Adipocyte (in vitro differentiated cells): ENCODE results near the gene CLDN7.
A peak's percentile ranks its signal among the peaks of the same experiment; 100 is the strongest.

ENCODE experiments used
- DNase-seq: peaks from one replicate; pipeline ENCODE4 v3.0.0-alpha.2; 2015; ENCODE audit warnings: low read depth
- H3K27me3 ChIP-seq: replicated peaks from 2 replicates; pipeline ENCODE4 v1.7.0; 2013; ENCODE audit warnings: mild to moderate bottlenecking, low read length, moderate library complexity; ENCODE audit not compliant: control insufficient read depth, insufficient read depth
- H3K36me3 ChIP-seq: 2 replicates; pipeline ENCODE4 v1.7.0; 2013; ENCODE audit warnings: low read length, mild to moderate bottlenecking, moderate library complexity; ENCODE audit not compliant: control insufficient read depth, insufficient read depth, severe bottlenecking
- H3K4me1 ChIP-seq: 2 replicates; pipeline ENCODE4 v1.7.0; 2013; ENCODE audit warnings: mild to moderate bottlenecking, low read length, moderate library complexity; ENCODE audit not compliant: control insufficient read depth, insufficient read depth
- H3K4me3 ChIP-seq: 2 replicates; pipeline ENCODE4 v1.7.0; 2013; ENCODE audit warnings: mild to moderate bottlenecking, low read length, moderate library complexity
- H3K9ac ChIP-seq: 2 replicates; pipeline ENCODE4 v1.7.0; 2013; ENCODE audit warnings: mild to moderate bottlenecking, low read length, moderate library complexity
- H3K9me3 ChIP-seq: 2 replicates; pipeline ENCODE4 v1.7.0; 2013; ENCODE audit warnings: mild to moderate bottlenecking, low read length, moderate library complexity; ENCODE audit not compliant: control insufficient read depth

Gene CLDN7

GRCh38 chr17:7294614-7295153 is 32.4 kb upstream of the CLDN7 start, which contains the start of gene YBX2:
Gene YBX2 (minus strand): TSS chr17:7294639. CDS start chr17:7294500, 139 bp downstream.
- Histone ChIP-seq H3K27me3 (peaks cover 24% of the 10 kb centered on the region), H3K4me3 (peak within 1 kb of the TSS; percentile 23), H3K36me3 (no peaks in the 10 kb centered on the region), H3K9me3 (no peaks in the 10 kb centered on the region), H3K9ac (no peak within 1 kb of the TSS), H3K4me1 (peaks cover 33% of the 10 kb centered on the region)
- DNase-seq = peak; percentile 50

- Histone ChIP-seq H3K27me3 (peaks cover 23% of the 10 kb centered on the region), H3K4me3 (no peak overlapping the region), H3K4me1 (peaks cover 33% of the 10 kb centered on the region), H3K9me3 (no peaks in the 10 kb centered on the region), H3K9ac (no peak overlapping the region), H3K36me3 (no peaks in the 10 kb centered on the region)
- DNase-seq = no peak
Observed at GRCh38 chr17:7293816-7294613, 31.7 kb upstream of the CLDN7 start.

DNA sequence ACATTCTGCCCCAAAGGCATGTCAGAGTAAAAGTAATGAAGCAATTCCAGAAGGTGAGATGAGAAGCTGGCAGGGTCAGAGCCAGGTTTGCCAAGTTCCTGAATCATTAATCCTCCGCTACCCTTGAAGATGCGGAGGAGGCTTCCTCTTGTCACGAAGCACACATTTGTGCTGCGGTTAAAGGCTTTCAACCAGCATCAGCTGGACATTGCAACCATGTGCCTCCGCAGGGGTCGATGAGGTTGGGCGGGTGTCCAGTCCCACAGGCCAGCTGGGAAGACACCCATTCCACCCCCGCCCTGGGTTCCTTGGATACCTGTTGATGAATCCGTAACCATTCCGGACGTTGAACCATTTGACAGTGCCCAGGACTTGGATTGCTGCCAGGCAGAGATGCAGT is 30.9 kb upstream of the CLDN7 start:
- Histone ChIP-seq H3K9ac (no peak overlapping the region), H3K36me3 (no peaks in the 10 kb centered on the region), H3K4me3 (no peak overlapping the region), H3K27me3 (peaks cover 25% of the 10 kb centered on the region), H3K4me1 (peaks cover 33% of the 10 kb centered on the region), H3K9me3 (no peaks in the 10 kb centered on the region)
- no peak for DNase-seq

GRCh38 chr17:7292729-7293128 is 30.5 kb upstream of the CLDN7 start:
- peaks cover 28% of the 10 kb centered on the region for H3K27me3 ChIP-seq
- H3K9me3 ChIP-seq = no peaks in the 10 kb centered on the region
- peaks cover 33% of the 10 kb centered on the region for H3K4me1 ChIP-seq

DNA sequence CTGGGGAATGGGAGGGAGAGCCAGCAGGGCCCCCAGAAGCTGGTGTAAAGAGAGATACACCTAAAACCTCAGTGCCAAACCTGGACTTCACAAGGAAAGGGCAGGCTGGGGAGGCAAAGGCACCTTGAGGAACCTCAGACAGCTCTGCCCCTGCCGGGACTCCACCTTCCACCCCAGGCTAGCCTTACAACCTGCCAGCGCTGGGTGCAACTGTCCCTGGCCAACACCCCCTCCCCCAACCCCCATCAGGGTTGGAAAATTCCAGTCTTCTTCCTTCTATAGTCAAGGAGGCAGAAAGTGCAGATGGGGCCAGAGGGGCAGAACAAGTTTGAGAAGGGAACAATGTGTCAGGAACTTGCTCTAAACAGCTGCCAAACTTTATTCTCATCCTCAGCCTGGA is 29.9 kb upstream of the CLDN7 start:
- H3K9ac ChIP-seq = peak overlapping the region; percentile 42
- no peaks in the 10 kb centered on the region for H3K9me3 ChIP-seq
- H3K36me3 ChIP-seq = peaks cover 8% of the 10 kb centered on the region
- peaks cover 33% of the 10 kb centered on the region for H3K4me1 ChIP-seq
- peaks cover 29% of the 10 kb centered on the region for H3K27me3 ChIP-seq
- H3K4me3 ChIP-seq = no peak overlapping the region
- no peak for DNase-seq

More at GRCh38 chr17:7292729-7293128, 30.5 kb upstream of the CLDN7 start:
- H3K9ac ChIP-seq = peak overlapping the region; percentile 42
- no peak overlapping the region for H3K4me3 ChIP-seq
- H3K36me3 ChIP-seq = peaks cover 3% of the 10 kb centered on the region
- no peak for DNase-seq

DNA sequence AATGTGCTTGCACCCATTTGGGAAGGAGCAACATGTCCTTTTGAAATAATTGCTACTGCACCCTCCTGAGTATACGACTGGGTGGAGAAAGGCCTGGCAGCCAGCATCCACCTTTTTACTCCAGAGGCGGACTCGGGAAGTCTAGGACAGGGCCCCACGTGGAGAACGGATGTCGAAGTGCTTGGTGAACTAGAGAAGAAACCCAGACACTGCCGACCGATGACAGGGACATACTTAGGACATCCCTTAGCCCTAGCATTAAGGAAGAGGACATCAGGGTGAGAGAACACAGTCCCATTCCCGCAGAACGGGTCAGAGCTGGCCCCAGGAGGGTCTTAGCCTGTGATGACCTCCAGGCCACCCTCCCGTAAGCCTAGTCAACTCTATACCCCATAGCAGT is 28.4 kb upstream of the CLDN7 start:
- Histone ChIP-seq H3K36me3 (peaks cover 16% of the 10 kb centered on the region), H3K27me3 (peaks cover 33% of the 10 kb centered on the region), H3K9me3 (no peaks in the 10 kb centered on the region), H3K9ac (no peak overlapping the region), H3K4me1 (peaks cover 24% of the 10 kb centered on the region), H3K4me3 (no peak overlapping the region)
- no peak for DNase-seq

GRCh38 chr17:7290166-7290565 is 27.9 kb upstream of the CLDN7 start:
- Histone ChIP-seq H3K36me3 (peaks cover 19% of the 10 kb centered on the region), H3K9ac (no peak overlapping the region), H3K4me1 (peaks cover 24% of the 10 kb centered on the region), H3K4me3 (no peak overlapping the region), H3K27me3 (peaks cover 33% of the 10 kb centered on the region), H3K9me3 (no peaks in the 10 kb centered on the region)
- no peak for DNase-seq

GRCh38 chr17:7289256-7290032 is 27.2 kb upstream of the CLDN7 start:
- DNase-seq = no peak
- Histone ChIP-seq H3K9ac (no peak overlapping the region), H3K4me1 (peaks cover 24% of the 10 kb centered on the region), H3K4me3 (no peak overlapping the region), H3K27me3 (peaks cover 38% of the 10 kb centered on the region), H3K9me3 (no peaks in the 10 kb centered on the region), H3K36me3 (peaks cover 26% of the 10 kb centered on the region)

DNA sequence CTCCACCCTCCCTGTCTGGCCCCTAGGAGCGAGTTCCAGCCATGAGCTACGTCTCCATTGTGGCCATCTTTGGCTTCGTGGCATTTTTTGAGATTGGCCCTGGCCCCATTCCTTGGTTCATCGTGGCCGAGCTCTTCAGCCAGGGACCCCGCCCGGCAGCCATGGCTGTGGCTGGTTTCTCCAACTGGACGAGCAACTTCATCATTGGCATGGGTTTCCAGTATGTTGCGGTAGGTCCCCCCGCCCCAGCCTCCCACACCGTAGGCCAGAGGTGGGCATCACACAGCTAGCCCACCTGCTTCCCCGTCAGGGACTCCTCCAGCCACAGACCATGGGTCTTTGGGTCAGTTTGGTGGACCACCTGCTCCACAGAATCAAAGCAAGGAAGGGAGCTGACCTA is 23.4 kb upstream of the CLDN7 start:
- no peak overlapping the region for H3K4me3 ChIP-seq
- no peaks in the 10 kb centered on the region for H3K9me3 ChIP-seq
- H3K9ac ChIP-seq = no peak overlapping the region
- peaks cover 15% of the 10 kb centered on the region for H3K4me1 ChIP-seq
- DNase-seq = no peak
- peaks cover 34% of the 10 kb centered on the region for H3K36me3 ChIP-seq
- H3K27me3 ChIP-seq = peaks cover 33% of the 10 kb centered on the region

- Histone ChIP-seq H3K27me3 (peaks cover 31% of the 10 kb centered on the region), H3K4me1 (peaks cover 18% of the 10 kb centered on the region), H3K36me3 (peaks cover 34% of the 10 kb centered on the region), H3K9me3 (no peaks in the 10 kb centered on the region), H3K9ac (no peak overlapping the region), H3K4me3 (no peak overlapping the region)
- no peak for DNase-seq
Observed at GRCh38 chr17:7284911-7285310, 22.6 kb upstream of the CLDN7 start.
